ENCODE measurements around the gene TBC1D21. TPM values are rescaled to one million over a fixed set of nuclear protein-coding genes. Genes with fewer than 3 reads are reported as not detected.
"Not testable (repeated sequence)": the region's sequence is repeated elsewhere in the genome, so short reads cannot be mapped to it uniquely, and the experiment has no call there.

The TBC1D21 gene
- total RNA-seq, 4 donors from 2014 or later: not detected

DNA sequence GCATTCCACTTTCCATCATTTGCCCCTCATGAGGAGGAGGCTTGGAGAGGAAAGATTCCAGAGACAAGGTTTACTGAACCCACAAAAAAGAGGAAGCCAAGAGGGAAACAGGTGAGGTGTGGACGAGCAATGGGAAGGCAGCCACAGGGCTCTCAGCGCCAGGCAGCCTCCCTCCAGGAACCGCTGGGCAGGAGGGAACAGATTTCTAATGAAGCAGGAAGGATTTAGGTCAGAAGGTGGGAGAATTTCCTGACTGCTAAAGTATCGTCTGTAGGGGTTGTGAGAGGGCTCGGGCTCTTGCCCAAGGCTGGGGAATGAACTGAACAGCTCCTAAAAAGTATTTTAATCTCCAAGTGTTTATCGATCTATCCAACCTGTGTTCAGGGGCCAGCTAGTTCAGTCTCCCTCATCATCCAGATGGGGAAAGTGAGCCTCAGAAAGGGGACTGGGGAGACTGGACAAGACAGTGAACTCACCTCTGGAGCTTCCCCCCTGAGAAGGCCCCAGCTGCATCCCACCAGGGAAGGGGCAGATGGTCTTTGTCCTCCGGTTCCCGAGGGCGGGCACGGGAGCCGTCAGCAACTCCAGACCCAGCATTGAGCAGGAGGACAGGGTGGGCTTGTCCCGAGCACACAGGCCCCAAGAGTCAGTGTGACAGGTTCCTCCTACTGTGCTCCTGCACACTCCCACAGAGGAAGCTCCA, 63.4 kb downstream of the TBC1D21 start:
- Histone ChIP-seq H3K27ac (peak overlapping the region in 3 of 4 donors; percentile 15 to 56 (median 46)), H3K4me1 (peaks cover 0 to 73% (median 24%) of the 10 kb centered on the region in 3 donors), H3K27me3 (no peaks in the 10 kb centered on the region), H3K9me3 (no peaks in the 10 kb centered on the region), H3K4me3 (no peak overlapping the region), H3K36me3 (peaks cover 0 to 10% of the 10 kb centered on the region in 2 donors)
- ATAC-seq: no peak
- 30 to 38% methylated on average over 4 to 6 of the region's 12 CpGs for WGBS, 2 donors (ENCODE audit: low coverage in 1 of 2)
- TF ChIP-seq POLR2AphosphoS5 (IDR thresholded peaks at IDR 0.05) (no peak), EP300 (IDR thresholded peaks at IDR 0.05) (no peak), POLR2A (IDR thresholded peaks at IDR 0.05) (no peak)
- TF ChIP-seq, protein P1, sequence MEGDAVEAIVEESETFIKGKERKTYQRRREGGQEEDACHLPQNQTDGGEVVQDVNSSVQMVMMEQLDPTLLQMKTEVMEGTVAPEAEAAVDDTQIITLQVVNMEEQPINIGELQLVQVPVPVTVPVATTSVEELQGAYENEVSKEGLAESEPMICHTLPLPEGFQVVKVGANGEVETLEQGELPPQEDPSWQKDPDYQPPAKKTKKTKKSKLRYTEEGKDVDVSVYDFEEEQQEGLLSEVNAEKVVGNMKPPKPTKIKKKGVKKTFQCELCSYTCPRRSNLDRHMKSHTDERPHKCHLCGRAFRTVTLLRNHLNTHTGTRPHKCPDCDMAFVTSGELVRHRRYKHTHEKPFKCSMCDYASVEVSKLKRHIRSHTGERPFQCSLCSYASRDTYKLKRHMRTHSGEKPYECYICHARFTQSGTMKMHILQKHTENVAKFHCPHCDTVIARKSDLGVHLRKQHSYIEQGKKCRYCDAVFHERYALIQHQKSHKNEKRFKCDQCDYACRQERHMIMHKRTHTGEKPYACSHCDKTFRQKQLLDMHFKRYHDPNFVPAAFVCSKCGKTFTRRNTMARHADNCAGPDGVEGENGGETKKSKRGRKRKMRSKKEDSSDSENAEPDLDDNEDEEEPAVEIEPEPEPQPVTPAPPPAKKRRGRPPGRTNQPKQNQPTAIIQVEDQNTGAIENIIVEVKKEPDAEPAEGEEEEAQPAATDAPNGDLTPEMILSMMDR (IDR thresholded peaks at IDR 0.05): no peak

DNA sequence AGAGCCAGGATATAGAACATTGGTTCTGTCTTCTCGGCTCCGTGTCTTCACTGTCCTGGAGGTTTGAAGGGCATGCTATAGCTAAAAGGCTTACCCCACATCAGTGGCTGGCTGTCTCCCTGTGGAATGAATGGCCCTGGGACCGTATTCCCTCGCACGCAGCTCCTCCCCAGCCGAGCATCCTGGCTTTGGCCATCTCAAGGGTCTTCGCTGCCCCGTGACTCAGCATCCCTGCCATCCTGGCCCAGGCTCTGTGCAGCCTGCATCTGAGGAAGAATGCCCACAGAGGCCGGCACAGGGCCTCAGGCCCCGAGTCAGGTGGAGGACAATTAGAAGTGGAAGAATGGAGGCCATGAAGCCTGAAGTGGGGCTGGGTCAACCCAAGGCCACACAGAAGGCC, 63.9 kb downstream of the TBC1D21 start:
- H3K27ac ChIP-seq: peak overlapping the region in 2 of 4 donors; percentile 46 to 56
- WGBS, 2 donors (ENCODE audit: low coverage in 1 of 2): 0% methylated on average over 1 of the region's 10 CpGs; no CpG with 5 or more reads in 1 of the 2 donors
- peaks cover 0 to 7% of the 10 kb centered on the region in 2 donors for H3K36me3 ChIP-seq
- H3K4me3 ChIP-seq: no peak overlapping the region
- H3K4me1 ChIP-seq: peaks cover 0 to 73% (median 25%) of the 10 kb centered on the region in 3 donors
- H3K27me3 ChIP-seq: no peaks in the 10 kb centered on the region
- H3K9me3 ChIP-seq: no peaks in the 10 kb centered on the region
- TF ChIP-seq, protein P1 (IDR thresholded peaks at IDR 0.05): no peak
- TF ChIP-seq POLR2A (IDR thresholded peaks at IDR 0.05): no peak
- no peak for TF ChIP-seq POLR2AphosphoS5 (IDR thresholded peaks at IDR 0.05)
- TF ChIP-seq EP300 (IDR thresholded peaks at IDR 0.05): no peak
- ATAC-seq: no peak

DNA sequence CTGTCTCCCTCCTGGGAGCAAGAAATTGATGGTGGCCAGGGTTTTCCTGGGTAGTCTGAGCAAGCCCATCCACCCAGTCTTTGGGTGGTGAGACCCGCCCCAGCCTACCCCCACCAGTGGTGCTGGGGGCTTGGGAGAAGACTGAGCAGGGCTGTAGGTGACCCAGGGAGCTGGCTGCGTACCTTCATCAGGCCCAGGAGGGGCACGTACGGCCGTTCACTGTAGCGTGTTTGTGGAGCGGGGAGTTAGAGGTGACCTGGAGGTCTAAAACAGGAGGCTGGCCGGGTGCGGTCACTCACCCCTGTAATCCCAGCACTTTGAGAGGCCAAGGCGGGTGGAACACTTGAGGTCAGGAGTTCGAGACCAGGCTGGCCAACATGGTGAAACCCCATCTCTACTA, 64.4 kb downstream of the TBC1D21 start:
- Histone ChIP-seq H3K27ac (peak overlapping the region in 1 of 4 donors; percentile 19), H3K4me3 (no peak overlapping the region), H3K36me3 (peaks cover 0 to 9% of the 10 kb centered on the region in 2 donors), H3K4me1 (peaks cover 0 to 69% (median 25%) of the 10 kb centered on the region in 3 donors), H3K9me3 (no peaks in the 10 kb centered on the region), H3K27me3 (no peaks in the 10 kb centered on the region)
- TF ChIP-seq POLR2AphosphoS5 (IDR thresholded peaks at IDR 0.05) (no peak), POLR2A (IDR thresholded peaks at IDR 0.05) (no peak), EP300 (IDR thresholded peaks at IDR 0.05) (no peak)
- TF ChIP-seq, protein P1 (IDR thresholded peaks at IDR 0.05): no peak
- no peak for ATAC-seq
- WGBS, 2 donors (ENCODE audit: low coverage in 1 of 2): 100% methylated on average over 3 of the region's 11 CpGs; no CpG with 5 or more reads in 1 of the 2 donors

DNA sequence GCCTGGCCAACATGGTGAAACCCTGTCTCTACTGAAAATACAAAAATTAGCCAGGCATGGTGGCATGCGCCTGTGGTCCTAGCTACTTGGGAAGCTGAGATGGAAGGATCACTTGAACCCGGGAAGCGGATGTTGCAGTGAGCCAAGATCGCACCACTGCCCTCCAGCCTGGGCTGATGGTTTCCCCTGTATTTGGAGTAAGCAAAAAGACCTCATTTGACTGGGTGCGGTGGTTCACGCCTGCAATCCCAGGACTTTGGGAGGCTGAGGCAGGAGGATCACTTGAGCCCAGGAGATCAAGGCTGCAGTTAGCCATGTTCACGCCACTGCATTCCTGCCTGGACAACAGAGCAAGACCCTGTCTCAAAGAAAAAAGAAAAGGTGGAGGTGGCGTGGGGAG, 65.2 kb downstream of the TBC1D21 start:
- not testable (repeated sequence) for H3K4me3 ChIP-seq, H3K27me3 ChIP-seq, ATAC-seq, H3K9me3 ChIP-seq, H3K27ac ChIP-seq
- Histone ChIP-seq H3K36me3 (peaks cover 0 to 14% of the 10 kb centered on the region in 2 donors), H3K4me1 (peaks cover 0 to 67% (median 25%) of the 10 kb centered on the region in 3 donors)
- WGBS, 2 donors (ENCODE audit: low coverage in 1 of 2): 75 to 78% methylated on average over 2 to 3 of the region's 8 CpGs

Other genes with a start within 250 kb of the TBC1D21 start
- gene NPTN, start 240.2 kb upstream of the TBC1D21 start, total RNA-seq: 100 to 1,000 TPM; 261 to 338 (median 333) TPM
- 10 to 100 TPM; 34.7 to 61.5 (median 48.0) TPM for gene CD276, start 189.2 kb upstream of the TBC1D21 start, total RNA-seq
- 10 to 100 TPM; 11.4 to 30.2 (median 16.3) TPM for gene INSYN1, start 120.2 kb upstream of the TBC1D21 start, total RNA-seq
- 10 to 100 TPM; 22.9 to 63.0 (median 34.5) TPM for gene LOXL1, start 52.9 kb downstream of the TBC1D21 start, total RNA-seq
- gene STOML1, start 118.7 kb downstream of the TBC1D21 start, total RNA-seq: 10 to 100 TPM in 3 of 4 donors, 1 to 10 TPM in 1; 8.1 to 21.7 (median 13.7) TPM
- gene PML, start 121.2 kb downstream of the TBC1D21 start, total RNA-seq: 10 to 100 TPM; 24.1 to 75.1 (median 52.1) TPM
- 1 to 10 TPM in 1 of 4 donors, under 1 TPM in 2, not detected in 1; 0.15 to 1.3 (median 0.31) TPM for gene GOLGA6A, start 209.0 kb downstream of the TBC1D21 start, total RNA-seq

All from gastroesophageal sphincter (tissue), 4 donors.